Spleen (tissue), 7 donors: ENCODE measurements around the gene ZNF565.

Experiments
- CTCF ChIP-seq, 11 experiments: fragments of 200-600 bp in 7 of 11; fragments of 450-650 bp in 4 of 11; sonication (generic) in 4 of 11; IDR thresholded peaks in 8 of 11; conservative IDR thresholded peaks in 3 of 11; 1 replicate in 7 of 11; 2 replicates in 4 of 11; pipeline versions ENCODE4 v1.4.0 to v1.8.0; 2016 to 2021; ENCODE audit warnings: antibody characterized with exemption in 11 of 11, inconsistent platforms in 4 of 11, mild to moderate bottlenecking in 1 of 11
- POLR2A ChIP-seq, 3 donors: fragments of 450-650 bp; IDR thresholded peaks; one replicate each; pipeline ENCODE4 v1.5.1; 2017; ENCODE audit warnings: antibody characterized with exemption in 3 of 3, mild to moderate bottlenecking in 1 of 3
- POLR2AphosphoS5 ChIP-seq, 3 donors: sonication (generic); formaldehyde crosslinking; IDR thresholded peaks; one replicate each; pipeline ENCODE4 v1.5.1; 2017; ENCODE audit warnings: antibody characterized with exemption in 3 of 3
- donor health status: DM: no; HTN: no; CAD: no; lungs with moderate emphysema.
- donor health status: DM: no; HTN: no; CAD: no.
- donor health status: DM: no; HTN: no; CAD: no.

- TF ChIP-seq CTCF (IDR thresholded peaks at IDR 0.05 in 8 of 11, conservative IDR thresholded peaks at IDR 0.05 in 3 of 11) = no peak
- TF ChIP-seq POLR2AphosphoS5 (IDR thresholded peaks at IDR 0.05) = peak in 1 of 3 donors; percentile 50
- TF ChIP-seq POLR2A (IDR thresholded peaks at IDR 0.05) = no peak
These were observed 64.6 kb downstream of the ZNF565 start for GRCh38 chr19:36149673-36150406.
